IPS-NIHi7 (cell line): ENCODE data around the gene M6PR.
A peak's percentile ranks its signal among the peaks of the same experiment; 100 is the strongest.

ENCODE experiments used
- DNase-seq: peaks from one replicate; pipeline ENCODE4 v3.0.0; 2012; ENCODE audit warnings: mixed read lengths; ENCODE audit errors: extremely low spot score

Gene M6PR

DNA sequence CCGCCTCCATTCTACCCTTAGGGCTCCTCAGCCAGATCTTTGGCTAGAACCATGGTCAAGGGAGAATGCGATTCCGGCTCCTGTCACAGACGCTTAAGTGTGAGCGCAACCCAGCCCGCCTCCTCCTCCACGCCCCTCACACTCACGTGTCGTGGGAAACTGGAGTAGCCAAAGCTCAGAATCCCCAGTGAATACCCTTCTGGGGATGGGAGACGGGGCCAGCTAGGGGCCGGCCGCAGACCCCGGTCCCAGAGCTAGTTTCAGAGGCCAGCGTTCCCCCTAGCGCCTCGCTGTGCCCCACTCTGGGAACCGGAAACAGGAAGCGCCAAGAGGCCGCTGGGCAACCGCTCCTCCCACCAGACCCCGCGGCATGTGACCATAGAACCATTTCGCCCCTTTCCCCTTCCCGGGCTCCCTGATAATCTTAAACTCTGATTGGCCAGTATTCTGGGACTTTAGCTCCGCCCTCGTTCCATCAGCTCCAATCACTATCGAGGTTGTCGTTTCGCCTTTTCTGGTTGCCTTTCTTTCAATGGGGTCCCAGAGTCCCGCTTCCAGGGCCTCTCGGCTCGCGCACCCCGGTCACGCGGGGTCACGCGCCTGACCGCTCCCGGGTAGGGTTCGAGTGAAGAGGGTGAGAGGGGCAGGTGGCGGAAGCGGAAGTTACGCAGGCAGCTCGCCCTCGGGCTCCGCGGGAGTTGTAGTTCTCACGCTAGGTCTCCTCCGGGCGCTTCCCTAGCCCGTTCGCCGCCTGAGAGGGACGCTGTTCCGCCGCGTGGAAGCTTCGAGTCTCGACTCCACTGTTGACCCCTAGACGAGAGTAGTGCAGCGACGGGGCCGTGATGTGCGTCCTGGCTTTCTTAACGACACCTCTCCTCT, at the start of gene M6PR:
TSS of gene M6PR (minus strand) at position 304 of the 879 bp plus-strand sequence. CDS start 3,241 bp downstream, outside the sequence.
- DNase-seq = peak; percentile 96

DNA sequence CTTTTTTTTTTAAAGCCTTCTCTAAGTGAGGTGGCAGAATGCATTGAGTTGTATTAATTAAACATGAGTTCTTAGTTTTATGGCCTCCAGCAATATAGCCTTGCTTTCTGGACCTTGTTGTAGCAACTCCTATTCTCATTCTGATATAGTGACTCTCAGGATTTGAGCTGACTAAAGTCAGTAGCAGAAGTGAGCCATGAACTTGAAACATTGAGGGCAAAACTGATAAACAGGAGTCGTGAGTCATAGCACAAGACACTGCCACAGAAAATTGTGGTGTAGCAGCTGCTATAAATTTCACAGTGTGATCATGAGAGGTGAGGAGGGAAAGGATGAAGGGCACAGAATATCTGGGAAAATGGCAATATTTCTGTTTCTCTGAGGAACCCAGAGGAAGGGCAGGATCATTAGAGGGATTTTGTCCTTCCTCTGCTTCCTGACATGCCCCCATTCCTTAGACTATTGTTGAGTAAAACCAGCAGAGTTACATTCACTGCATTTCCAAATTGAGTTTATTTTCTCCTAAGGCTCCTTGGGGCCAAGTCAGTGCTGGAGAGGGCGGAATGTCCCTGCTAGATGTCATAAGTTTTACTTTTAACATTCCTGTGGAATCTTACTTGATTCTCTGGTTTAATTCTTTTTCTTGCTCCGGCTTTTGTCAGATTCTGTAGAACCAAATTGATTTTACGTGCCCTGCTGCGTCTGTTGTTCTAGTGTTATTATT, 47.4 kb upstream of the M6PR start:
- no peak for DNase-seq

DNA sequence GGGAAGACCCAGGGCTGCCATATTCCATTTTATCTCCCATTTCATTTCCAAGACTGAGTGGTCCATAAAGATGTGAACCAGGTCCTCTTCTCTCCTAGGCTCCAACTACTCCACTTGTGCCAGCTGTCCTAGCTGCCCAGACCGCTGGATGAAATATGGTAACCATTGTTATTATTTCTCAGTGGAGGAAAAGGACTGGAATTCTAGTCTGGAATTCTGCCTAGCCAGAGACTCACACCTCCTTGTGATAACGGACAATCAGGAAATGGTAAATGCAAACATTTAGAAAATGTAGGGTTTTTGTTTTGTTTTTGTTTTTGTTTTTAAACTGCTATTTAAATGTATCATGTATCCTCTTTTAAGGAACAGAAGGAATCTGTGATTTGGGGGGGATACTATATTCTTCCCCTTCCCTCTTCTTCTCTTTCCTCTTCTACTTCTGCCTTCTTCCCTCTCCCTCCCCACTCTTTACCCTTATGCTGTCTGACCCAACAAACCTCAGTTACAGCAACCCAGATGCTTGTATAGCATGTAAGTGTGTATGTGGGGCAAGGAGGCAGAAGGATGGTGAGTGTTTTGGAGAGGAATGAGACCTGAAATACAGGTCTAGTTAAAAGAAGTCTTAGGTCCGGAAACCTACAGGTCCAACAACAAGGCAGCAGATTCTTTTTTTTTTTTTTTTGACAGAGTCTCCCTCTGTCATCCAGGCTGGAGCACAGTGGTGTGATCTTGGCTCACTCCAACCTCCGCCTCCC, 45.8 kb upstream of the M6PR start:
- no peak for DNase-seq

DNA sequence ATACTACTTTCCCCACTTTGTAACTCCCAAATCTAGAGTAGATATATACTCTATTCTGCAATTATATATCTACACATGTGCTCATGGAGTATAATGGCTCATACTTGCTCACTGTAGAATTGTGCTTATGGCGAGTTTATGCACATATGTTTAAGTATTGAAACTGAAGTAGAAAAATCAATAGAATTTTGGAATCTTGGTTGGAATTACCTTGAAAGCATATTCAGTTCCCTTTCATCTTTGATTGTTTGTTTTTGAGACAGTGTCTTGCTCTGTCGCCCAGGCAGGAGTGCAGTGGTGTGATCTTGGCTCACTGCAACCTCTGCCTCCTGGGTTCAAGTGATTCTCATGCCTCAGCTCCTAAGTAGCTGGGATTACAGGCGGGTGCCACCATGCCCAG, 44.4 kb upstream of the M6PR start:
- DNase-seq = no peak

DNA sequence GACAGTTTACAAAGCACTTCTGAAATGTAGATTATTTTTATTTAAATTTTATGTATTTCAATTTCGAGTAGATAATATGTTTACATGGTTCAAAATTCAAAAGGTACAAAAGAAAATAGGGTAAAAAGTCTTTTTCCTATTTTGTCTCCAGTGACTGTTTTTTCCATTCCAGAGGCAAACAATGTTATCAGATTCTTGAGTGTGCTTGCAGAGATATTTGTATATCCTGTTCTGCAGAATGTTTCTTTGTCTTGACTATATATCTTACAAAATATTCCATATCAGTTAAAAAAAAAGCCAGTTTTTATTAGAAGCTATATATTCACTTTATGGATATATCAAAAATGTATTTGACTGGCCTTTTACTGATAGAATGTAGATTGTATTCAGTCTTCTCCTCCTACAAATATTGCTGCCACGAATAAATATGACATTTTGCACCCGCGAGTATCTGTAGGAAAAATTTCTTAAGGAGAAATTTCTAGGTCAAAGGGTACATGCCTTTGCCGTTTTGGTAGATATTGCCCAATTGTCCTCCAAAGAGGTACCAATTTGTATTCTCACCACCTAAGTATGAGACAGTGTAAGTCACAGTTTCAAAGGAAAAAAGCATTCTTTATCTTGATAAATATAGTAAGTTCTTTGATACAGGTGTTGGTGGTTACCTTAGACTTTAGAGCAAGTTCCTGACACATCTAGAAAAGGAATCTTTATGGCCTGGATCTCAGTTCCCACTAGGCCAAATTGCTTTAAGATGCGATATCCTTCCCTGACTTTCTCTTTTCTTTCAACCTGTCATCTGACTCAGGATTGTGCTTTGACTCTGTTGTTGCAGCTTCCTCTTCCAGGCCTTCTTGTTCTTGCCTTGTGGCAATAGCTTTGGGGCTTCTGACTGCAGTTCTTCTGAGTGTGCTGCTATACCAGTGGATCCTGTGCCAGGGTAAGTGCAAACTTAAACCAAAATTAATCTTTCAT, 42.2 kb upstream of the M6PR start:
- no peak for DNase-seq

DNA sequence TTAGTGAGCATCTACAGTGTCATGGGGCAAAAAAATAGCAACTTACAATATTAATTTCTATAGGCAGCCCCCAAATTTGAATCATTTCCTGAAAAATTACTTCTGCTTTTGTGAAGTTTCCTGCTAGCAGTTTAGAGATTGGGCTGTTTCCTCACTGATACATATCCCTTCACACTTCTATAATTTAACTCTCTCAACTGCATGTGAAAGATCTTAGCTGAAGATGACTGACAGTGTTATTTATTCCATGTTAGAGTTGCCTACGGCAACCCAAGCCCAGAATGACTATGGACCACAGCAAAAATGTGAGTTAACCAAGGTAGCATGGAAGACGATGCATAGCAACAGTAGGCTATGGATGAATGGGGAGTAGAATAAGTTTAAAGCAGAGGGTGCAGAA, 40.0 kb upstream of the M6PR start, which contains the start of gene KLRG1:
TSS of gene KLRG1 (plus strand) at position 134 of the 400 bp plus-strand sequence. CDS start at position 224, 90 bp downstream.
- DNase-seq = no peak

DNA sequence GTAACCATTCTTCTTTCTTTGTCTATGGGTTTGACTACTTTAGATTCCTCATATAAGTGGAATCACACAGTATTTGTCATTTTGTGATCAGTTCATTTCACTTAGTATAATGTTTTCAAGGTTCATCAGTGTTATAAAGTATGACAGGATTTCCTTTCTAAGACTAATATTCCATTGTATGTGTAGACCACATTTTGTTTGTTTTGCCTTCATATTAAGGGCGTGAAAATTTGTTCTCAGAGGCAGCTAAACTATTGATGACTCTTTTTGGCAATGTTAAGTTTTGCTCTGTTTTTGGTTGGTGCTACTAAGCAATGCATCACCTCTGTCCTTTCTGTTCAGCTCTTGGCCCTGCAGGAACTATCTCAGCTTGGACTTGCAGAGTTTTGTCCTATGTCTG, 38.2 kb upstream of the M6PR start:
- DNase-seq = no peak

DNA sequence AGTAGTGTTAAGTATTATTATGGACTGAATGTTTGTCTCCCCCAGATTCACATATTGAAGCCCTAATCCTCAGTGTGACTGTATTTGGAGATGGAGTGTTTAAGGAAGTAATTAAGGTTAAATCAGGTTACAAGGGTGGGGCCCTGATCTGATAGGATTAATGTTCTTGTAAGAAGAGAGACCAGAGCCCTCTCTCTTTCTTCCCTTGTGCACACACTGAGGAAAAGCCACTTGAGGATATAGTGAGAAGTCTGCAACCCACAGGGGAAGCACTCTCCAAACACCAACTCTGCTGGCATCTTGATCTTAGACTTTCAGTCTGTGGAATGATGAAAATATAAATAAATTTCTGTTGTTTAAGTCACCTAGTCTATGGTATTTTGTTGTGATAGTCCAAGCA, 37.7 kb upstream of the M6PR start:
- DNase-seq = no peak

DNA sequence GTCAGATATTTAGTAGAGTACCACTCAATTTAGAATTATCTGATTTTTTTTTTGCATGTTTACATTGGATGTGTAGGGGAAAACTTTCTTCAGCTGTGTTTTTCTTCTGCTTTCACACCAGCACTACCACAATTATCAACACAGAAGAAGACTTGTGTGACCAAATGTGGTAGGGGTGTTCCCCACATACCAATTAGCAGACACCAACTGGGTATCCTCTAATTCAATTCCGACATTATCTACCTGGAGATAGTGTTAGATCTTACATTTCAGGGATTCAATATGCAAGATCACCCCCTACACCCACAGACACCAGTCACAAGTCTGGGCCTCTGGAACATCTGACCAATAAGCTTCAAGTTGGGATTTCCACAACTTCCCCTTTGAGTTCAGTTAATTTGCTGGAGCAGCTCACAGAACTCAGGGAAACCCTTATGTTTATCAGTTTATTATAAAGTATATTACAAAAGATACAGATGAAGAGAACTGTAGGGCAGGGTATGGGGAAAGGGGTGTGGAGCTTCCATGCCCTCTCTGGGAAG, 35.8 kb upstream of the M6PR start:
- DNase-seq = no peak

DNA sequence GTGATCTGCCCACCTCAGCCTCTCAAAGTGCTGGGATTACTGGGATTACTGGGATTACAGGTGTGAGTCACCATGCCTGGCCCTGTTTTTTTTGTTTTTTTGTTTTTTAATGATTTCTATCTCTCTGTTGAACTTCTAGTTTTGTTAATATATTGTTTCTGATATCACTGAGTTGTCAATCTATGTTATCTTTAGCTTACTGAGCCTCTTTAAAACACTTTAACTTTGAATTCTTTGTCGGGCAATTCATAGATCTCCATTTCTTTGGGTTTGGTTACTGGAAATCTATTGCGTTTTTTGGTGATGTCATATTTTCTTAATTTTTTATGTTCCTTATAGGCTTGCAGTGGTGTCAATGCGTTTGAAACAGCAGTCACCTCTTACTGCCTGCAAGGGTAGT, 30.7 kb upstream of the M6PR start:
- no peak for DNase-seq

DNA sequence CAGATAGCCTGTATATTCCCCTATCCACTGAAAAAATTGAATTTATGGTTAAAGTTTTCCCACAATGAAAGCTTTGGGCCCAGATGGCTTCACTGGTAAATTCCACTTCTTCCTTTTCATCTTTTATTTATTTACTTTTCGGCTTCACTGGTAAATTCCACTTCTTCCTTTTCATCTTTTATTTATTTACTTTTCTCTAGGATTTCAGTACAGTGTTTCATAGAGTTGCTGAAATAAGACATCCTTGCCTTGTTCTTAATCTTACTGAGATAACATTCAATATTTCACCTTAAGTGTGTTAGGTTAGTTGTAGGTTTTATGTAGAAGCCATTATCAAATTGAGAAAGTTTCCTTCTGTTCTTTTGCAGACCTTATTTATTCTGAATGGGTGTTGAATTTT, 21.0 kb upstream of the M6PR start:
- no peak for DNase-seq

DNA sequence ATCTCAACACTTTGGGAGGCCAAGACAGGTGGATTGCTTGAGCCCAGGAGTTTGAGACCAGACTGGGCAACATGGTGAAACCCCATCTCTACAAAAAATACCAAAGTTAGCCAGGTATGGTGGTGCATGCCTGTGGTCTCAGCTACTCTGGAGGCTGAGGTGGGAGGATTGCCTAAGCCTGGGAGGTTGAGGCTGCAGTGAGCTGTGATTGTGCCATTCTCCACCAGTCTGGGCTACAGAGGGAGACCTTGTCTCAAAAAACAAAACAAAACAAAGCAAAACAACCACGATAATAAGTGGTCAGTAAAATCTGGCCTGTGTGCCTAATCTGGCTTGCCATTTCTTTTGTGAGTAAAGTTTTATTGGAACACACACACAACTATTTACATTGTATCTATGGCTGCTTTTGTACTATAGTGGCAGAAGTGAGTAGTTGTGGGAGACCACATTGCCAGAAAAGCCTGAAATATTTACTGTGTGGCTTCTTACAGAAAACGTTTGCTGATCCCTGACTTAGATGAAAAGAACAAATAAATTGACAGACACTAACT, 20.5 kb upstream of the M6PR start:
- no peak for DNase-seq

DNA sequence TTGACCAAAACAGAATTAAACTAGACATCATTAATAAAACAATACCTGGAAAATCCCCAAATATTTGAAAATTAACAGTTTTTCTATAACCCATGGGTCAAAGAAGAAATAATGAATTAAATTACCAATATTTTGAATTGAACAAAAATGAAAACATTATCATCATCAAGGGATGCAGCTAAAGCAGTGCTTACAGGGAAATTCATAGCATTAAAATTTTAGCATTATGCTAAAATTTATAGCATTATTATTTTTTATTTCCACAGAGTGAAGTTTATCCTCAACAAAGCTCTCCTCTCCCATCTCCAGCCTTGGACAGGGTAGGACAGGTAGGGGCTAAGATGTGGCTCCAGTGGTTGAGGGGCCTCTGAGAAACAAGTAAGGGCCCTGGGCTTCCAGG, 19.3 kb upstream of the M6PR start:
- no peak for DNase-seq

DNA sequence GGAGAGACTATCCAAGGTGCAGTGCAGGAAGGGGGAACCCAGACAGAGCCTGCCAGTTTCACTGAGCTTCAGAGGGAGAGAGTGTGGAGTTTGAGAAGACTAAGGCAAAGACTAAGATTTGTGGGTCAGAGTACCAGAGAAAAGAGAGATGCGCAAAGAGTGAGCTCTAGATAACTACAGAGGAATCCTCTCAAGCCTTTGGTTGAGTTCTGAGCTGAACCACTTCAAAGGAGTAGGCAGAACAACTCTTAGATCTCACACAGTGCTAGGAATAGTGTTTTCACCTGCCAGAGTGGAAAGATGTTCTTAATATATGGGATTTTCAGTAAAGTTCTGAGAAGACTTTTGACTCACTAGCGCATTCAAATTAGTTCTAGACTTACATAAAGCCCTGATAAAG, 10.7 kb upstream of the M6PR start:
- DNase-seq = no peak

DNA sequence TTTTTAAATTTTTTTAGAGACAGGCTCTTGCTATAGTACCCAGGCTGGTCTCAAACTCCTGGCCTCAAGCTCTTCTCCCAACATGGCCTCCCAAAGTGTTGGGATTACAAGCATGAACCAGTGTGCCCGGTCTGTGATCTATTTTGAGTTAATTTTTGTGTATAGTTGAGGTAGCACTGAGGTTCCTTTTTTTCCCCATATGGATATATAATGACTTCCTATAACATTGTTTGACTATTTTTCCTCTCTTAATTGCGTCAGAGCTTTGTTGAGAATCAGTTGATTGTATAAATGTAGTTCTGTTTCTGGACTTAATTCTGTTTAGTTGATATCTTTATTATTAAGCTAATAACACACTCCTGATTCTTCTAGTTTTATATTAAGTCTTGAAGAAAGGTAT, 8.6 kb upstream of the M6PR start:
- DNase-seq = no peak

DNA sequence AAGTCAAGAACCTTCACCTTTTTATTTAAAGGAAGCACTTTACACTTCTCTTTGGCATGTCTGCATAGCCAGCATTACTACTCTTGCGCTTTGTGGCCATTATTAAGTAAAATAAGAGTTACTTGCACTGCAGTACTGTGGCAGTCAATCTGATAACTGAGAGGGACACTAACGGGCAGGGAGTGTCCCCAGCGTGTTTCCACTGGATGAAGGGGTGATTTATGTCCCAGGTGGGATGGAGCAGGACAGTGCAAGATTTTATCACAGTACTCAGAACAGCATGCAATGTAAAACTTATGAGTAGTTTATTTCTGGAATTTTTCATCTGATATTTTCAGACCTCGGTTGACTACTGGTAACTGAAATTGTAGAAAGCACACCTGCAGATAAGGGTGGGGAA, 8.1 kb upstream of the M6PR start:
- DNase-seq = no peak

DNA sequence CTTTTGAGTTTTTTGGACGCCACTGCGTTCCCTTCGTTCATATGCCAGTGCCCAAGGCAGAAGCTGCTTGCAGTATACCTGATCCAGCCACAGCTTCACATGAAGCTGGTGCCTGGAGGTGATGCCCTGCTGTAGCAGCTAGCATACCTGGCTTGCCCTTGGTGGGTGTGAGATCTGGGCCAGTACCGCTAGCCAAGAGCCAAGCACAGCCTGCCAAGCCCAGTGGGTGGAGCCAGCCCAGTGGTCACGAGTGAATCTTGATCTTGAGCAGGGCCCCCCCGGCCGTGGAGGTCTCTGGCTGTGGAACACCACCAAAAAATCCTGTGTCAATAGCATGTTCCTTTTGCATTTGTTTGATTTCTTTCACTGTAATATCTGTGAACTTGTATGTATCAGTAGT, 7.3 kb upstream of the M6PR start:
- no peak for DNase-seq

DNA sequence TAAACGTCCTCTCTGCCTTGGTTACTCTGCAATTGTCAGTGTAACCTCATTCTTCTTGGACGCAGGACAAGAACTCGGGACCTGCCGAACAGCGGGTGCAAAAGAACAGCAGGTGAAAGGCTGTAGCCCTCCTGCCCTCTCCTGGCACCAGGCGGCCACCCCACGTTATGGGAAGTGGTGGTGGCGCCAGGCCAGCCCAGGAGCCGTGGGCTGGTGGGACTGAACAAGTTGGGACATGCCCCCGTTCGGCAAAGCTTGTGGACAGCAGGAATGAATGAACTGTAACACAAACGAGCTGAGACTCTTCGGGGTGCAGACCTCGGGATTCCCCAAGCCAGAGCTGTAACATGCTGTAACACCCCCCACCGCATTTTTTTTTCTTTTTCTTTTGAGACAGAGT, 6.6 kb upstream of the M6PR start:
- no peak for DNase-seq

DNA sequence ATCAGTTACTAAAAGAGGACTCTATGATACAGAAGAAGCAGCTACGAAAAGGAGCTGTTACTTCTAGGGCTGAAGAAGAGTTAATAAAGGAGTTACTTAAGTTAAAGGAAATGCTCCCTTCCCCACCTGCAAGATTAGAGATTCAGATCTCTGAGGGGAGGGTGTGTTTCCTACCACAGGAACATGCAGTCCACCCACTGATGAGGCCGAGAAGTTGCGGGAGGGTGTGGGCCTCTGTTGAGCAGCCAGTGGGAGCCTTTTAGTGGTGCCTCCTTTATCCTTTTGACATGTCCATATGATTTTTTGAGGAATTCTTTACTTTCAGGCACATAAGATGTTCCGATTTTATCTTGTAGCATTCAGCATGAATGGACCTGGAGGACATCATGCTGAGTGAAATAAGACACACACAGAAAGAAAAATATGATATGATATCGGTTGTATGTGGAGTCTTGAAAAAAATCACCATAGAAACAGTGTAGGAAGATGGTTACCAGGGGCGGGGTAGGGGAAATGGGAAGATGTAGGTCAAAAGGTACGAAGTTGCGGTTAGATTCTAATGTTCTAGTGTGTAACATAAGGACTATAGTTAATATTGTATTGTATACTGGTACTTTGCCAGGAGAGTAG, 4.4 kb upstream of the M6PR start:
- no peak for DNase-seq

DNA sequence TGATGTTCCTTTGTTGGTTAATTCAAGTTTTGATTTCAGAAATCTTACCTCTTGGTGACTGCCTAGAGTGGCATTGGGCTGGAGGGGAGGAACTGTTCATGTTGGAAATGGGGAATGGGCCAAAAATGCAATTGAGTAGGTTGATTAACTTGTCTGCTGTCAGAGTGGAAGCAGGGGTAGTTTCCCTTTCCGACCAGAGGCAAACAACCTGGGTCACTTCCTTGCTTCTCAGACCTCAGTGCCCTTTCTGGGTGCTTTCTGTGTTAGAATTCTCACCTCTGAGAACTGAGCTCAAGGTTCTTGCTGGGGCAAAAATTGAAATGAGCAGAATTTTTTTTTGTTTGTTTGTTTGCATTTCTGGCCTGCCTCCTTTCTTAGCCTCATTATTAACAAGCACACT, 2.3 kb upstream of the M6PR start:
- no peak for DNase-seq
